ENCODE data around the gene ARHGEF1. TPM values are rescaled to one million over a fixed set of nuclear protein-coding genes. Genes with fewer than 3 reads are reported as not detected.

Gene ARHGEF1
- total RNA-seq, 1 experiment from 2014 or later = 50.8 TPM

GRCh38 chr19:41934849-41935374, 51.9 kb downstream of the ARHGEF1 start:
- 0 out of 2 replicates have a peak, but pooled peaks cover 9% of the 10 kb centered on the region for H3K4me1 ChIP-seq (ENCODE audit: insufficient read depth, low read length)
- peak; percentile 82 for TF ChIP-seq CTCF (conservative IDR thresholded peaks at IDR 0.05; ENCODE audit: low read depth, low read length)
- TF ChIP-seq EZH2 (IDR thresholded peaks at IDR 0.05; ENCODE audit: low read length, unreplicated experiment) = no peak
- no peak overlapping the region for H3K27ac ChIP-seq (ENCODE audit: low read length)
- no peaks in the 10 kb centered on the region for H3K9me3 ChIP-seq (ENCODE audit: low read length)
- ChIA-PET POLR2A (ENCODE audit: unreplicated experiment) (no interaction called here), CTCF (no interaction called here)
- H3K36me3 ChIP-seq (ENCODE audit: low read depth, low read length) = no peaks in the 10 kb centered on the region
- DNase-seq = peak; percentile 65
- no peaks in the 10 kb centered on the region for H4K20me1 ChIP-seq (ENCODE audit: low read length)
- intact Hi-C loops (cut with micrococcal nuclease) = loop anchor here (5.0 kb wide), 2 partner anchors 48 to 63 kb away; no protein-coding TSS in a partner anchor
- ATAC-seq = peak; percentile 63
- no peak overlapping the region for H3K9ac ChIP-seq (ENCODE audit: low read length)
- H2AFZ ChIP-seq (ENCODE audit: low read length) = no peak overlapping the region
- no peak overlapping the region for H3K4me2 ChIP-seq (ENCODE audit: low read length)
- no peaks in the 10 kb centered on the region for H3K79me2 ChIP-seq (ENCODE audit: low read length)
- 0 out of 2 replicates have a peak, but pooled peaks cover 8% of the 10 kb centered on the region for H3K27me3 ChIP-seq (ENCODE audit: low read length)
- no peak overlapping the region for H3K4me3 ChIP-seq (ENCODE audit: low read length)
- H3K9me2 ChIP-seq (replicated peaks; ENCODE audit: low read length) = no peaks in the 10 kb centered on the region
- no peaks in the 10 kb centered on the region for H3F3A ChIP-seq (ENCODE audit: low read length, unreplicated experiment)
- BruUV-seq (replicated peaks) = no TSS peak

GRCh38 chr19:41935760-41936415, 52.9 kb downstream of the ARHGEF1 start:
- BruUV-seq (replicated peaks) = no TSS peak
- H2AFZ ChIP-seq (ENCODE audit: low read length) = no peak overlapping the region
- ChIA-PET CTCF (interaction anchor here (1.5 kb wide), 1 partner anchor 49 kb away, joined by 3 read pairs; no protein-coding TSS in a partner anchor), POLR2A (ENCODE audit: unreplicated experiment) (no interaction called here)
- H3K4me1 ChIP-seq (ENCODE audit: insufficient read depth, low read length) = 0 out of 2 replicates have a peak, but pooled peaks cover 9% of the 10 kb centered on the region
- no peaks in the 10 kb centered on the region for H3K27me3 ChIP-seq (ENCODE audit: low read length)
- H3K27ac ChIP-seq (ENCODE audit: low read length) = no peak overlapping the region
- no peaks in the 10 kb centered on the region for H3K36me3 ChIP-seq (ENCODE audit: low read depth, low read length)
- H3F3A ChIP-seq (ENCODE audit: low read length, unreplicated experiment) = no peaks in the 10 kb centered on the region
- no peak overlapping the region for H3K9ac ChIP-seq (ENCODE audit: low read length)
- H3K79me2 ChIP-seq (ENCODE audit: low read length) = no peaks in the 10 kb centered on the region
- no peaks in the 10 kb centered on the region for H4K20me1 ChIP-seq (ENCODE audit: low read length)
- no peaks in the 10 kb centered on the region for H3K9me3 ChIP-seq (ENCODE audit: low read length)
- H3K9me2 ChIP-seq (replicated peaks; ENCODE audit: low read length) = no peaks in the 10 kb centered on the region
- H3K4me3 ChIP-seq (ENCODE audit: low read length) = no peak overlapping the region
- ATAC-seq (peak; percentile 24), DNase-seq (no peak)
- peak overlapping the region; percentile 39 for H3K4me2 ChIP-seq (ENCODE audit: low read length)
- TF ChIP-seq CTCF (conservative IDR thresholded peaks at IDR 0.05; ENCODE audit: low read depth, low read length) (no peak), EZH2 (IDR thresholded peaks at IDR 0.05; ENCODE audit: low read length, unreplicated experiment) (no peak), EZH2phosphoT487 (IDR thresholded peaks at IDR 0.05; ENCODE audit: borderline replicate concordance, low read length) (no peak)
- intact Hi-C loops (cut with micrococcal nuclease) = loop anchor here (5.0 kb wide), 2 partner anchors 49 to 64 kb away; no protein-coding TSS in a partner anchor

GRCh38 chr19:41936416-41936850, 53.4 kb downstream of the ARHGEF1 start:
- CTCF ChIA-PET = interaction anchor here (1.5 kb wide), 1 partner anchor 49 kb away, joined by 3 read pairs; no protein-coding TSS in a partner anchor

More at GRCh38 chr19:41936416-41936850, 53.4 kb downstream of the ARHGEF1 start:
- POLR2A ChIA-PET (ENCODE audit: unreplicated experiment) = no interaction called here
- H2AFZ ChIP-seq (ENCODE audit: low read length) = no peak overlapping the region
- no peaks in the 10 kb centered on the region for H3K79me2 ChIP-seq (ENCODE audit: low read length)
- no peaks in the 10 kb centered on the region for H3K27me3 ChIP-seq (ENCODE audit: low read length)
- ATAC-seq (peak; percentile 70), DNase-seq (peak; percentile 25)
- H4K20me1 ChIP-seq (ENCODE audit: low read length) = no peaks in the 10 kb centered on the region
- H3K36me3 ChIP-seq (ENCODE audit: low read depth, low read length) = no peaks in the 10 kb centered on the region
- H3K27ac ChIP-seq (ENCODE audit: low read length) = no peak overlapping the region
- no TSS peak for BruUV-seq (replicated peaks)
- H3K4me2 ChIP-seq (ENCODE audit: low read length) = peak overlapping the region; percentile 39; the same call in 1 of the 2 replicates
- no peaks in the 10 kb centered on the region for H3K9me2 ChIP-seq (replicated peaks; ENCODE audit: low read length)
- no peak overlapping the region for H3K9ac ChIP-seq (ENCODE audit: low read length)
- intact Hi-C loops (cut with micrococcal nuclease) = loop anchor here (5.0 kb wide), 2 partner anchors 49 to 64 kb away; no protein-coding TSS in a partner anchor
- TF ChIP-seq EZH2phosphoT487 (IDR thresholded peaks at IDR 0.05; ENCODE audit: borderline replicate concordance, low read length) = no peak
- no peak for TF ChIP-seq EZH2 (IDR thresholded peaks at IDR 0.05; ENCODE audit: low read length, unreplicated experiment)
- TF ChIP-seq CTCF (conservative IDR thresholded peaks at IDR 0.05; ENCODE audit: low read depth, low read length) = no peak
- H3K4me1 ChIP-seq (ENCODE audit: insufficient read depth, low read length) = 0 out of 2 replicates have a peak, but pooled peaks cover 9% of the 10 kb centered on the region
- H3F3A ChIP-seq (ENCODE audit: low read length, unreplicated experiment) = no peaks in the 10 kb centered on the region
- H3K9me3 ChIP-seq (ENCODE audit: low read length) = no peaks in the 10 kb centered on the region
- no peak overlapping the region for H3K4me3 ChIP-seq (ENCODE audit: low read length)
